ENCODE results near the gene FOXN4.

DNA sequence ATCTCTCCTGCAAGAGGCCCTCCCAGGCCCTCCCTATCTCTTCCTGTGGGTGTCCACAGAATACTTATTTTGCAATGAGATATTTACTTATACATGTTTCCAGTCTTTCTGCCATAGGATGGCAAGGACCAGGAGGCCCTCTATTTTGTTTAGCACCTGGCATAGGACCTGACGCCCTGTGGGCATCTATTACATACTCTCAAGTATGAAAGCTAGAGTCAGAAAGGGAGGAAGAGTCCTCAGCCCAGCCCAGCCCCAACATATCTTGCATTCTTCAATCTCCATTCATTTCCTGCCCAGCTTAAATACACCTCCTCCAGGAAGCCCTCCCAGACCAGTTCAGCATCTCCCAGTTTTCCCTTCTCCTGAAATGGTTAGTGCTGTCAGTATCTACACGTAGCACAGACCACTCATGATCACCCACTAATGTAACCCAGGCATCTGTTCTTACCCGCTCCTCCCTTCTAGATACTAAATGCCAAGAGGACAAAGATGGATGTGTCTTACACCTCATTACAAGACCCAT is 7.4 kb downstream of the FOXN4 start:
- TF ChIP-seq NFE2L1 (CRISPR knock-in tag; IDR thresholded peaks at IDR 0.05) = no peak
- TF ChIP-seq, protein P1, sequence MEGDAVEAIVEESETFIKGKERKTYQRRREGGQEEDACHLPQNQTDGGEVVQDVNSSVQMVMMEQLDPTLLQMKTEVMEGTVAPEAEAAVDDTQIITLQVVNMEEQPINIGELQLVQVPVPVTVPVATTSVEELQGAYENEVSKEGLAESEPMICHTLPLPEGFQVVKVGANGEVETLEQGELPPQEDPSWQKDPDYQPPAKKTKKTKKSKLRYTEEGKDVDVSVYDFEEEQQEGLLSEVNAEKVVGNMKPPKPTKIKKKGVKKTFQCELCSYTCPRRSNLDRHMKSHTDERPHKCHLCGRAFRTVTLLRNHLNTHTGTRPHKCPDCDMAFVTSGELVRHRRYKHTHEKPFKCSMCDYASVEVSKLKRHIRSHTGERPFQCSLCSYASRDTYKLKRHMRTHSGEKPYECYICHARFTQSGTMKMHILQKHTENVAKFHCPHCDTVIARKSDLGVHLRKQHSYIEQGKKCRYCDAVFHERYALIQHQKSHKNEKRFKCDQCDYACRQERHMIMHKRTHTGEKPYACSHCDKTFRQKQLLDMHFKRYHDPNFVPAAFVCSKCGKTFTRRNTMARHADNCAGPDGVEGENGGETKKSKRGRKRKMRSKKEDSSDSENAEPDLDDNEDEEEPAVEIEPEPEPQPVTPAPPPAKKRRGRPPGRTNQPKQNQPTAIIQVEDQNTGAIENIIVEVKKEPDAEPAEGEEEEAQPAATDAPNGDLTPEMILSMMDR (IDR thresholded peaks at IDR 0.05) = no peak
- no peak for TF ChIP-seq ELF4 (CRISPR knock-in tag; IDR thresholded peaks at IDR 0.05; ENCODE audit: low read depth)
- TF ChIP-seq, protein P2, sequence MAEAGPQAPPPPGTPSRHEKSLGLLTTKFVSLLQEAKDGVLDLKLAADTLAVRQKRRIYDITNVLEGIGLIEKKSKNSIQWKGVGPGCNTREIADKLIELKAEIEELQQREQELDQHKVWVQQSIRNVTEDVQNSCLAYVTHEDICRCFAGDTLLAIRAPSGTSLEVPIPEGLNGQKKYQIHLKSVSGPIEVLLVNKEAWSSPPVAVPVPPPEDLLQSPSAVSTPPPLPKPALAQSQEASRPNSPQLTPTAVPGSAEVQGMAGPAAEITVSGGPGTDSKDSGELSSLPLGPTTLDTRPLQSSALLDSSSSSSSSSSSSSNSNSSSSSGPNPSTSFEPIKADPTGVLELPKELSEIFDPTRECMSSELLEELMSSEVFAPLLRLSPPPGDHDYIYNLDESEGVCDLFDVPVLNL (CRISPR knock-in tag; IDR thresholded peaks at IDR 0.05; ENCODE audit: borderline replicate concordance, low read depth) = no peak
- TF ChIP-seq, protein P3, sequence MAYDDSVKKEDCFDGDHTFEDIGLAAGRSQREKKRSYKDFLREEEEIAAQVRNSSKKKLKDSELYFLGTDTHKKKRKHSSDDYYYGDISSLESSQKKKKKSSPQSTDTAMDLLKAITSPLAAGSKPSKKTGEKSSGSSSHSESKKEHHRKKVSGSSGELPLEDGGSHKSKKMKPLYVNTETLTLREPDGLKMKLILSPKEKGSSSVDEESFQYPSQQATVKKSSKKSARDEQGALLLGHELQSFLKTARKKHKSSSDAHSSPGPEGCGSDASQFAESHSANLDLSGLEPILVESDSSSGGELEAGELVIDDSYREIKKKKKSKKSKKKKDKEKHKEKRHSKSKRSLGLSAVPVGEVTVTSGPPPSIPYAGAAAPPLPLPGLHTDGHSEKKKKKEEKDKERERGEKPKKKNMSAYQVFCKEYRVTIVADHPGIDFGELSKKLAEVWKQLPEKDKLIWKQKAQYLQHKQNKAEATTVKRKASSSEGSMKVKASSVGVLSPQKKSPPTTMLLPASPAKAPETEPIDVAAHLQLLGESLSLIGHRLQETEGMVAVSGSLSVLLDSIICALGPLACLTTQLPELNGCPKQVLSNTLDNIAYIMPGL (CRISPR knock-in tag; IDR thresholded peaks at IDR 0.05) = no peak
- no peak for TF ChIP-seq CREM (CRISPR knock-in tag; IDR thresholded peaks at IDR 0.05)
- TF ChIP-seq, protein P4, sequence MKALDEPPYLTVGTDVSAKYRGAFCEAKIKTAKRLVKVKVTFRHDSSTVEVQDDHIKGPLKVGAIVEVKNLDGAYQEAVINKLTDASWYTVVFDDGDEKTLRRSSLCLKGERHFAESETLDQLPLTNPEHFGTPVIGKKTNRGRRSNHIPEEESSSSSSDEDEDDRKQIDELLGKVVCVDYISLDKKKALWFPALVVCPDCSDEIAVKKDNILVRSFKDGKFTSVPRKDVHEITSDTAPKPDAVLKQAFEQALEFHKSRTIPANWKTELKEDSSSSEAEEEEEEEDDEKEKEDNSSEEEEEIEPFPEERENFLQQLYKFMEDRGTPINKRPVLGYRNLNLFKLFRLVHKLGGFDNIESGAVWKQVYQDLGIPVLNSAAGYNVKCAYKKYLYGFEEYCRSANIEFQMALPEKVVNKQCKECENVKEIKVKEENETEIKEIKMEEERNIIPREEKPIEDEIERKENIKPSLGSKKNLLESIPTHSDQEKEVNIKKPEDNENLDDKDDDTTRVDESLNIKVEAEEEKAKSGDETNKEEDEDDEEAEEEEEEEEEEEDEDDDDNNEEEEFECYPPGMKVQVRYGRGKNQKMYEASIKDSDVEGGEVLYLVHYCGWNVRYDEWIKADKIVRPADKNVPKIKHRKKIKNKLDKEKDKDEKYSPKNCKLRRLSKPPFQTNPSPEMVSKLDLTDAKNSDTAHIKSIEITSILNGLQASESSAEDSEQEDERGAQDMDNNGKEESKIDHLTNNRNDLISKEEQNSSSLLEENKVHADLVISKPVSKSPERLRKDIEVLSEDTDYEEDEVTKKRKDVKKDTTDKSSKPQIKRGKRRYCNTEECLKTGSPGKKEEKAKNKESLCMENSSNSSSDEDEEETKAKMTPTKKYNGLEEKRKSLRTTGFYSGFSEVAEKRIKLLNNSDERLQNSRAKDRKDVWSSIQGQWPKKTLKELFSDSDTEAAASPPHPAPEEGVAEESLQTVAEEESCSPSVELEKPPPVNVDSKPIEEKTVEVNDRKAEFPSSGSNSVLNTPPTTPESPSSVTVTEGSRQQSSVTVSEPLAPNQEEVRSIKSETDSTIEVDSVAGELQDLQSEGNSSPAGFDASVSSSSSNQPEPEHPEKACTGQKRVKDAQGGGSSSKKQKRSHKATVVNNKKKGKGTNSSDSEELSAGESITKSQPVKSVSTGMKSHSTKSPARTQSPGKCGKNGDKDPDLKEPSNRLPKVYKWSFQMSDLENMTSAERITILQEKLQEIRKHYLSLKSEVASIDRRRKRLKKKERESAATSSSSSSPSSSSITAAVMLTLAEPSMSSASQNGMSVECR (CRISPR knock-in tag; IDR thresholded peaks at IDR 0.05; ENCODE audit: borderline replicate concordance) = no peak

Data from WTC11 (cell line).